Measurements from ENCODE around the gene GEN1.

GEN1 gene

GRCh38 chr2:17754773-17755425 lies 961 bp downstream of the GEN1 start:
- no peak for DNase-seq

GRCh38 chr2:17756668-17757067 lies 2.7 kb downstream of the GEN1 start:
- DNase-seq, result no peak

- DNase-seq, result no peak
These were observed 3.4 kb downstream of the GEN1 start for GRCh38 chr2:17757321-17757720.

- DNase-seq, result no peak
These were observed 4.2 kb downstream of the GEN1 start for GRCh38 chr2:17758118-17758517.

- no peak for DNase-seq
These were observed 5.9 kb downstream of the GEN1 start for GRCh38 chr2:17759805-17760204.

GRCh38 chr2:17762451-17762850 lies 8.5 kb downstream of the GEN1 start:
- DNase-seq, result no peak

- DNase-seq, result no peak
These were observed 9.8 kb downstream of the GEN1 start for GRCh38 chr2:17763641-17764333.

- no peak for DNase-seq
These were observed 11.5 kb downstream of the GEN1 start for GRCh38 chr2:17765398-17765797.

- no peak for DNase-seq
These were observed 15.0 kb downstream of the GEN1 start for GRCh38 chr2:17768894-17769293.

GRCh38 chr2:17771956-17772355 lies 18.0 kb downstream of the GEN1 start:
- no peak for DNase-seq

- DNase-seq, result no peak
These were observed 18.6 kb downstream of the GEN1 start for GRCh38 chr2:17772532-17772931.

- no peak for DNase-seq
These were observed 26.6 kb downstream of the GEN1 start for GRCh38 chr2:17780546-17780945.

- DNase-seq, result no peak
These were observed 27.5 kb downstream of the GEN1 start for GRCh38 chr2:17781482-17781881.

GRCh38 chr2:17786727-17787126 lies 32.8 kb downstream of the GEN1 start:
- DNase-seq, result no peak

- no peak for DNase-seq
These were observed 34.8 kb downstream of the GEN1 start for GRCh38 chr2:17788773-17789172.

- no peak for DNase-seq
These were observed 36.6 kb downstream of the GEN1 start for GRCh38 chr2:17790536-17790935.

GRCh38 chr2:17791121-17791816 lies 37.3 kb downstream of the GEN1 start:
- DNase-seq, result no peak

GRCh38 chr2:17791817-17792130 lies 37.8 kb downstream of the GEN1 start:
- DNase-seq, result no peak

GRCh38 chr2:17792515-17792914 lies 38.6 kb downstream of the GEN1 start:
- DNase-seq, result no peak

- DNase-seq, result no peak
These were observed 39.4 kb downstream of the GEN1 start for GRCh38 chr2:17793296-17793695.

GRCh38 chr2:17793803-17794354 lies 39.9 kb downstream of the GEN1 start:
- no peak for DNase-seq

- no peak for DNase-seq
These were observed 41.4 kb downstream of the GEN1 start for GRCh38 chr2:17795309-17795708.

GRCh38 chr2:17798338-17798737 lies 44.4 kb downstream of the GEN1 start:
- no peak for DNase-seq

All from stimulated activated CD8-positive, alpha-beta memory T cell treated with anti-CD3 and anti-CD28 coated beads, Interleukin-4, amount 100 ng/mL, for 48 hours (primary cell).